MV-4-11 (cell line): ENCODE data around the gene SPNS3.

Experiments
- DNase-seq: peaks from one replicate; lab custom pipeline; 2025; lab: John Stamatoyannopoulos, UW

Gene SPNS3

DNA sequence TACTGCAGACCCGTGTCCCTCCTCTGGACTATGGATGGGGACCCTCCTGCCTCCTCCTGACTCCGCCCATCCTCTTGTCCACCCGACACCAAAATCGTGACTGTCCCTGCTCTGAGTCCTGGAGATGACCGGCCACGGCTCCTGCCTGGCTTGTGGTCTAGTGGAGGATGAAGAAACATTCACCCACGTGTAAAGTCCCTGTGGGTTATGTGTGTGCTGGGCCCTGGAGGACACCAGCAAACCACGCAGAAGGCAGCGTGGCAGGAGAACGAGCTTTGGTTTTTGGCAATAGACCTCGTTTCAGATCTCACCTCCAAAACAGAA is 76.8 kb downstream of the SPNS3 start:
- peak; percentile 45 for DNase-seq

DNA sequence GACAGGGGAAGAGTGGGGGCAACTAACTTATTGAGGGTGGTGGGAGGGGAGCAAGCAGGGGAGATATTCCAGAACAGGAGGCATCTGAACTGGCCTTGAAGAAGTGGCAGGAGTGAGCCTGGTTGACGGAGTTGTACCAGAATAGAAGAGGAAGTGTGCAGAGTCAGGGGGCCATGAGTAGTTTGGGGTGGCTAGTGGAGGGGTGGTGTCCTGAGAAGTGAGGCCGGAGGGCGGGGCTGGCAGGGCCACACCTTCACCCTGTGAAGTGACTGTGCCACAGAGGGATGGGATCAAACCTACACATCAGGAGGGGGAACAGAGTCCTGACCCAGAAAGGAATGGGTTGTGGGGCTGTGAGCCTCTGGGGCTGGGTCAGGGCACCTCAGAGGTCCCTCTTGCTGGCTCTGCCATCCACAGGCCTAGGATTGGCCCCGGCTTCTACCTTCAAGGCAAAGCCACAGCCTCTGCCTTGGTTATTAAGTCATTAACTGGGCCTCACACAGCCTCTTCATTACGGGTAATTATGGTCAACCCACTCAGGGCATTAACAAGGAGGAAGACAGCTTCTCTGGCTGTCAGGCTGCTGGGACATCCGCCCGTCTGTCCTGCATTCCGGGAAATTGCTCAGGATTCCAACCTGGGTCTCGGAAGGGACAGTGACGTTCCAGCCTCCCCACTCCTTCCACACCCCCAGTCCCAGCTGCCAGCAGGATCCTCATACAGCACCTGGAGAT is 77.6 kb downstream of the SPNS3 start:
- peak; percentile 41 for DNase-seq

DNA sequence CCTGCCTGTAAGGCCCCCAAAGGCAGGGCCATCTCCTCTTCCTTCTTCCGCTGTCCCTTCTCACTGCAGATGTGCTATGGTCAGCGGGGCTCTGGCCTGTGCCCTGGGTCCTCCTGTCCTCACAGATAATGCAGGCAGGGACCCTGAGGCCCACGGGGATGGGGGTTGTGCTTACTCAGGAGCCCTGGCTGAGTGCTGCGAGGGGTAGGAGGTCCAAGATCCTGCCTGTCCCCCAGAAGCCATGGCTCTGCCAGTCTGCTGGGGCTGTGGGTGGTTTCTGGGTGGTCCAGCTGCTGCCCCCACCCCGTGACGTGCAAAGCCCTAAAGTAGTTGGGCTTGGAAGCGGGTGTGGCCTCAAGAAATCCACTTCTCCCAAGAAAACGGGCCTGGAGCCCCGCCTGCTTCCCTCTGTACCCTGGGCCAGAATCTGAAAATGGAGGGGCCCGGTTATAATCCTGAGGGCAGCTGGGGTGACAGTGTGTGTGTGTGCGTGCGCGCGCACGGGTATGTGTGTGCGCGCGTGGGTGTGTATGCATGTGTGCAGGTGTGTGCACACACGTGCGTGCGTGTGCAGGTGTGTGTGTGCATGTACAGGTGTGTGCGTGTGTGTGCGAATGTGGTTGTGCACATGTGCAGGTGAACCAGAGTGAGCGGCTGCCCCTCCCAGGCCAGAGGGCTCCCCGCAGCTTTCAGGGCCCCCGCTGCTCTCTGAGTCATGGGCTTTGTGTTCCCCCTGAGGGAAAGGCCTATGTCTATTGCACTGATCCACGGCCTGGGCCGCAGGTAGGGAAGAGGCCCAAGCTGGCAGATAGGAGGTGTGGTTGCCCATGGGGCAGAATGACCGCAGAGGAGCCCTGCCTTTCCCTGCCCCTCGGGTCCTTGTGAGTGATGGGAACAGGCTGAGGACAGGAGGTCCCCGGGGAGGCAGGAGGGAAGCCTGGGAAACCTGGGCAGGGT is 78.7 kb downstream of the SPNS3 start:
- no peak for DNase-seq

DNA sequence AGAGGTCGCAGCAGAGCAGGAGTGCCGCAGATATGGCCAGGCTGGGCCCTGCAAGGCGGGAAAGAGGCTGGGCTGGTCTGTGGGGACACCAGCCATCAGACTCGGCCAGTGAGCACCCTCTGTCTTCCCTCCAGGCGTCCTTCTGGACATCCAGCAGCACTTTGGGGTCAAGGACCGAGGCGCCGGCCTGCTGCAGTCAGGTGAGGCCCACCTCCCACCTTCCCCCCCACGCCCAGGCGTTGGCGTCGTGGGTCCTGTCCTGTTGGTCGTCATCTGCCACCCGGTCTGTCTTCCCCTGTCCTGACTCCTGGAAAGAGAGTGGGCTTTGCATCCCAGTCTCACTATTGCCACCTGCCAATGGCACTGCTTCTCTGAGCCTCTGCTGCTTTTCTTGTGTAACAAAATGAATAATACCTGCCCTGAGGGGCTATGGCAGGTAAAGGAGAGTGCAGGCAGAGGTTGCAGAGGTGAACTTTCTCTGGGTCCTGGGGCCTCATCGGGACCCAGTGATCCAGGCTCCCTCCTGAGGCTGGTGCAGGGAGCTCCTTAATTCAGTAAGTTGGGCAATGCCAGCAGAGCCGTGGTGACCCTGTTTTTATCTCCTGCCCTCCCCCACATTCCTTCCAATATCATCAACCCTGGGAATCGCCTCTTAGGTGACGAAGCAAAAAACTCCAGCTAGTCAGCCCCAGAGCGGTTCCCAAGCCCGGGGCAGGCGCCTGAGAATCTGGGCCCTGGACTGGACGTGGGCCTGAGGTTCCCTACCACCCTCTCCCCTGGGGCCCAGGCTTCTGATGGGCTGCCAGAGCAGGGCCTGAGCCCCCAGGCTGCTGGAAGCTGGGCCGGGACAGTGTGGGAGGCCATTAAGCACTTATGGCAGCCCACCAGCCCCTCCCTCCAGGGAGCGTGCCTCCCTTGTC is 79.6 kb downstream of the SPNS3 start:
- no peak for DNase-seq

DNA sequence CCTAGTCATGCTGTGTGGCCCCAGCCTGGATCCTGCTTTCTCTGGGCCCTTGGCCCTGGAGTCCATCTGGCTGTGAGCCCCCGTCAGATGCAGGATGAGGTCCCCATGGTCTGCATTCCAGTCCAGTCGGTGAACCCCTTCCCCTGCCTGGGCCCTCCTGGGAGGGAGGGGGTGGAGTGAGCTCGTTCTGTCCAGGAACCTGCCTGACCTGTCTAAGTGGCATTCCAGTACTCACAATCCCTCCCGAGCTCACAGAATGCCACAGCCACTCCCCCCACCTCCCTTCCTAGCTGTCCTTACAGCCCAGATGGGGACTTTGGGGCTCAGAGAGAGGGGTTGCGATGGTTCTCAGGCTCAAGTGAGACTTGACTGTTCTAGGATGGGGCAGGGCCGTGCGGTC is 80.5 kb downstream of the SPNS3 start:
- DNase-seq: no peak

DNA sequence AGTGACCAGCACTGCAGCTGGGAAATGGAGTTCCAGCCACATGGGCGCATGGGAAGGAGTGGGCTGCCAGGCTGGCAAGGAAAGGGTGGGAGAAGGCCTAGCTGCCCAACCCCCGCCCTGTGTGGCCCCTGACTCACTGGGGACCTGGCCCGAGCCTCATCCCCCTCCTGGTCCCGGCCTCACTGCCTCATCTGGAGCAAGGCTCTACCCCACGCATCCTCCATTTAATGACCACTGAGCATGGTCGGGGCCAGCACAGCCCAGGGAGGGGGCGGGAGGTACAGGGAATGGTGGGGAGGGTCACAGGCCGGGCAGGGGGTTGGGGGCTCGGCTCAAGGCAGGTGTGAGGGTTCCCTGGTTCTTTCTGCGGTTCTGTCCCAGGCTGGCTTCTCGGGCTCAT is 81.0 kb downstream of the SPNS3 start:
- DNase-seq: no peak

DNA sequence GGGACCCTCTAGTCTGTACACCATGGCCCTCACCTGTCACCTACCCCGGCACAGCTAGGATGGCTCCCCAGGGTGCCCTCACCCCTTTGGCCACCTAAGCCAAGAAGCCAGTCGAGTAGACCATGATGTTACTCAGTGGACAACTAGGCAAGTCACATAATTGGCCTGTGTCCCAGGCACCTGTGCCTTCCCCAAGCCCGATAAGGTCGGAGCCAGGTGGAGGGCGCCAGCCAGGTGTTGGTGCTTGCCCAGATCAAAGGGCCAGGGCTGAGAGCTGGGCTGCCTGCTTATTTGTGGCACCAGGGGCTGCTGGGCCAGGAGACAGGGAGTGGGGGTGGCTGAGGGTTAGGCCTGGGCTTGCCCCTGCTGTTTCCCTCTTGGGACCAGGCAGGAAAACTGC is 81.8 kb downstream of the SPNS3 start:
- no peak for DNase-seq

DNA sequence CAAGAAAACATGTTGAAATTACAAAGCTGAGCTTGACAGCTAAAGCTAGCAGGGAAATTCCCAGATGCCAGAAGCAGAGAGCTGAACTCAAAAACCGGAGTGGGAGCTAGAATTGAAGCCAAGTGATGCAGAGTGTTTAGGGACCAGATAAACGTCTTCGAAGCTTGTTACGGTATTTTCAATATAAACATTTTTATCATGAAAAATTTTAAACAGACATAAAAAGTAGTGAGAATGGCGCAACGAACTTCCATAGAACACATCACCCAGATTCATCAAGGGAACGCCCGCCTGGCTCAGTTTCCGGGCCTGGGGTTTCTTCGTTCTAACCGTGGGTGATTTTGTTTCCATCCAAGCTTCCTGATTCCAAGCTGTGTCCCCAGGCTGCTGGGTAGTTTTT is 83.0 kb downstream of the SPNS3 start:
- no peak for DNase-seq

DNA sequence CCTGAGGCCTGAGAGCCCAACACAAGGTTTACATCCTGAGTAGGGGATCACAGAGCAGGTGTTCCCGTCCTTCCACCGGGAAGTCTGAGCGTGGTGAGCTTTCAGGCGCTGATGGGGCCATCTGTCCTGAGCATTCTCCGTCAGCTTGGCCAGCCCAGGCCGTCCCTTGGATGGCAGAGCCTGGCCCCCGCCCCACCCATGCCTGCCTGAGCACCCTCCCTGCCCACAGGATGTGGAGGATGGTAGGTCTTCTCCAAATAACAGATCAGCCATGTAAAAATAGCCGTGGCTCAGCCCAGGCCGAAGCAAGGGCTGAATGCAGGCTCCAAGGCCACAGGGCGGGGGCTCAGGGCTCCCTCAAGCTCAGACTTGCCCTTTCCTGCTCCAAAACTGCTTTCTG is 85.2 kb downstream of the SPNS3 start:
- DNase-seq: peak; percentile 18

DNA sequence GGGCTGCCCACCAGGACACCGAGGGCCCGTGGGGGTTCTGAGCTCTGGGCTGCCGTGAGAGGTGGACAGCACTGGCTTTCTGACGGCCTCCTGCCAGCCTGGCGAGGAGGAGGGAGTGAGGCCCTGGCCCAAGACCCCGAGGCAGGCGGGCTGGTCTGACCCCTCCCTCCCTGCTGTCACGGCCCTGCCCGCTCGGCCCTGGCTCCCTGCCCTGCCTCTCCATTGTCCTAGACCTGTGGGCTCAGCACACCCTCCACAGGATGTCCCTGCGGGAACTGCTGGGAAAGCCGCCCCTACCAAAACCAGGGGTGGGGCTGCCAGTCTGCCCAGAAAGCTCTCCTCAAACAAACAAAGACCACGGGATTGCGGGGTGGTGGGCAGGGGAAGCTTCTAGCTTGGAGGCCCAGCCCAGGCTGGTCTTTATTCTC is 85.6 kb downstream of the SPNS3 start:
- DNase-seq: no peak

DNA sequence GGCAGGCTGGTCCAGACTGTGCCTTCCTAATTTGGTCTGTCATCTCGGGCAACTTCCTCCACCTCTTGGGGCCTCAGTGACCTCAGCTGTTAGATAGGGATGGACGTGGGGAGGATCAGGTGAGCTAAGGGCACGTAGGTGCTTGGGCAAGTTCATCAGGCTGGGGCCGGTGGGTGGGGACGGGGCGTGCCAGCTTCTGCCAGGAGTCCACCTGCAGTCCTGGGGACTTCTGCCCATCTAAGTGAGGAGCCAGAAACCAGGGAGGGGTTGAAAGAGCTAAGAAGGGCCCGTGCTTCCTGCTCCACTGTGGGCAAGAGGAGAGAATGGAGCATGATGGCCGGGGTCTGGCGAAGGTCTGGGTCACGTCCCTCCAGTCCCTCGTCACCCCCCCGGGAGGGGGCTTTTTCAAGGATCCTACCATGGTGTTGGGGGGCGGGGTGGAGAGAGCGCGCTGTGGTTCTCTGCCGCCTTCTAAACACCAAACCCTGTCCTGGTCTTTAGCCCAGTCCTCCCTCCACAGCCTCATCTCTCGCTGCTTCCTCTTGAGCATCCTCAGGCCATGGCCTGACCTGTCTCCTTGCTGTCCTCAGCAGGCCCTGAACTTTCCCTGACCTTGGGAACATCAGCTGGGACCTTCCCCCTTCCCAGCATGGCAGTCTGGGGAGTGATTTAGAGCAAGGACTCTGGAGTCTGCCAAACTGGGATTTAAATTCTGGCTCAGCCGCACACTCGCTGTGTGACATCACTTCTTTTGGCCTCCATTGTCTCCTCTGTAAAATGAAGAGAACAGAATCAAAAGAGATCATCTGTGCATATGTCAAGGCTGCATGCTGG is 86.5 kb downstream of the SPNS3 start:
- DNase-seq: no peak

DNA sequence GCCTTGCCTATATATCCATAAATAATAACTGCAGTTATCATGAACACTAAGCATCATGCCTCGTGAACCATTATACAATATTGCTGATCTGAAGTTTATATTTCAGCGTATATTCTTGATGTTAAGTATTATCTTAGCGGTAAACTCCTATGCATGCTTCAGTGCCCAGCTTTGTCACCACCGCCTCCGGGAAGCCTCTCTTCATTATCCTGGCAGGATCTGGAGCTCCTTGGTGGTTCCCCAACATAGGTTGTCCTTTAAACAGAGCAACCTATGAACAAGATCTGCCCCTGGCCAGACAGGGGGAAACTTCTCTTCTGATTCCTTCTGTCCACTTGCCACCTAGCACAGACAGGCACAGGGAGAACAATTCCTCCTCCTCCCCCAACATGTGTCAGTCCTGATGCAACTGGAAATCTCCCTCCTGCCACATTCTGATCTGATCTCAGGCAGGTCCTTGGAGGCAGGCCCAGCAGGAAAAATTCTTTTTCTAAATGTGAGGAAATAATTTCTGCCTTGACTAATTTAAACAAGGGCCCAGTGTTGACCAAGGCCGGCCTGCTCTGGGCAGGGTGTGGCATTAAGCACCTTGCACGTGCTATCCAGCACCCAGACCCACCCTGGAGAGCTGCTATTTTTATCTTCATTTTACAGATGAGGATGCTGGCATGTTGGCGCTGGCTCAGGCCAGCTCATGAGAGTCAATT is 87.3 kb downstream of the SPNS3 start:
- DNase-seq: no peak

DNA sequence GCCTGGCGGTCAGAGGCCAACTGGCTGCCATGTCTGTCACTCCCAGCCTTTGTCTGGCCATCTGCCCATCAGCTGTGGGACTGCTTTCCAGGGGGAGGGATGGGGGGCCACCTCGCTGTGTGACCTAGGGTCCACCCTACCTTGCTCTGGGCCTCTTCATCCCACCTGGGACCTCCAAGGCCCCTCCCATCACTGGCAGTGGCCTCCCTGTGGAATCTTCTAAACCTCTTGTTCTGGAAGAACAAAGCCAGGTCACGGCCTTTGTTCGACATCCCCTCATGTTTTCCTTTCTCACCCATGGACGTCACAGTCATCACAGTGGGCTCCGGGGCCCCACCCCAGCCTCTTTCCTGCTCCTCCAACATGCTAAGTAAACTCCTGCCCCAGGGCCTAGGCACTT is 88.9 kb downstream of the SPNS3 start:
- DNase-seq: no peak

DNA sequence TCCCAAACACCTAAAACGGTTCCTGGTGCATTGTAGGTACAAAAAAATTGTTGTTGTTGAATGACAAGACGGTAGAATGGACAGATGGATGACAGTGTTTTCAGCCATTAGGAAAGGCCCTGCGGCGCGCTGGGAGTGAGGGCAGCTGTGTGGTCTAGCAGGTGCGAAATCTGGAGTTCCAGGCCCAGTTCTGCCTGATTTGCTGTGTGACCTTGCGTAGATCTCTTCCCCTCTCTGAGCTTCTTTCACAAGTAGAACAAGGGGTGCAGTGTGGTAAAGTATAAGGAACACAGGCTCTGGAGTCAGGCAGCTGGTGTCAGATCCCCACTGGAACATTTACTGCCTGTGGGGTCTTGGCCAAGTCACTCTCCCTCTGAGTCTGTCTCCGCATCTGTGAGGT is 90.2 kb downstream of the SPNS3 start:
- no peak for DNase-seq

DNA sequence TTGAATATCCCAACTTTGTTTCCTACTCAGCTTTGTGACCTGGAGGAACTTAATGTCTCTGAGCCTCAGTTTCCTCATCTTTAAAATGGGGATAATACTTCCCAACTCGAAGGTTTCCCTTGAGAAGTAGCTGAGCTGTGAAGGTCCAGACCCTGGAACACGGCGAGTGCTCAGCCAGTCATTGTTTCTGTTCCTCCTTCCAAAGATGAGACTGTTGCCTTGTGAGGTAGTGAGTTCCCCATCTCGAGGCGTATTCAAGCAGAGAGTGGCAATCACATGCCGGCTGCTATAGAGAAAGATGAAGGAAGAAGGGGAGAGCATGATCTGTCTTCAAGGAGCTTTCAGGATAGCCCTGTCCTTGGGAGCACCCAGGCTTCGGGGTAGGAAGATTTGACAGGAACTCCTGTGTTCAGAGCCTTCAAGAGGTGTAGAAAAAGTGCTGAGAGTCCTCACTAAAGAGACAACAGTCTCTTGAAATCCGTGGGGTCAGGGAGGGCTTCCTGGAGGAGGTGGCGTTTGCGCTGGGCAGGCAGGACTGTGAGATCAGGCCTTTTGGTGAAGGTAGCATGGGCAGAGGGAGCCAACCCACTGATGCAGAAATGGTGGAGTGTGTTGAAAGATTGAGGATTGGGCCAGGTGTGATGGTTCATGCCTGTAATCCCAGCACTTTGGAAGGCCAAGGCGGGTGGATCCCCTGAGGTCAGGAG is 92.1 kb downstream of the SPNS3 start:
- DNase-seq: no peak

DNA sequence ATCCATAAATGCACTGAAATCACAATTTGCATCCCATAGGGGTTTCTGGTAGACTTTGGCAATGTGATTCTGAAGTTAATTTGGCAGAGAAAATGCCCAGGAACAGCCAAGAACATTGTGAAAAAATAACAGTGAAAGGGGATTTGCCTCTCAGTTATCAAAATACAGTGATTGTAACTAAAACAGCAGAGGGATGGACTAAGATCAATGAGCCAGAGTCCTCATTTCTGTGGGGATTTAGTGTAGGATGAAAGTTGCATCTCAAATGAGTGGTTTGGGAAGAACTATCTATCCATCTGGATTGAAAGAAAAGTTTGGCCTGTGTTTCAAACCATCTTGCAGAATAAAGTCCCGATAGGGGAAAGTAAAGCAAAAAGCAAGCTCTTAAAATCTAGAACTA is 93.4 kb downstream of the SPNS3 start:
- DNase-seq: no peak

DNA sequence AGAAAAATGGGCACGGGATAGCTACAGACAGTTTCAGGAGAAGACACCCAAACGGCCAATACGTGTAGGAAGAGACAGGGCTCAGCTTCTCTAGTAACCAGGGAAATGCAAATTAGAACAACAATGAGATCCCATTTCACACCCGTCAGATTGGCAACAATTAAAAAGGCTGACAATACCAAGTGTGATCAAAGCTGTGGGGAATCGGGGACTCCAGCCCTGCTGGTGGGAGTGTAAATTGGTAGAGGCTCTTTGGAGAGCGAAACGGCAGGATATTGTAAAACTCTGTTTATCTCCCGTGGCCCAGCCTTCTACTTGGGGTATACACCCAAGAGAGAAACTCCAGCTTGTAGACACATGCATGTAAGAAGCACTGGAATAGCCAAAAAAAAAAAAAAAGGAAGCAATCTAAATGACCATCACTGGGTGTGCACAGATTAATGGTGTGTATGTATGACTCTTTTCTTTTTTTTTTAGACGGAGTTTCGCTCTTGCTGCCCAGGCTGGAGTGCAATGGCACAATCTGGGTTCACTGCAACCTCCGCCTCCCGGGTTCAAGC is 93.9 kb downstream of the SPNS3 start:
- peak; percentile 25 for DNase-seq

DNA sequence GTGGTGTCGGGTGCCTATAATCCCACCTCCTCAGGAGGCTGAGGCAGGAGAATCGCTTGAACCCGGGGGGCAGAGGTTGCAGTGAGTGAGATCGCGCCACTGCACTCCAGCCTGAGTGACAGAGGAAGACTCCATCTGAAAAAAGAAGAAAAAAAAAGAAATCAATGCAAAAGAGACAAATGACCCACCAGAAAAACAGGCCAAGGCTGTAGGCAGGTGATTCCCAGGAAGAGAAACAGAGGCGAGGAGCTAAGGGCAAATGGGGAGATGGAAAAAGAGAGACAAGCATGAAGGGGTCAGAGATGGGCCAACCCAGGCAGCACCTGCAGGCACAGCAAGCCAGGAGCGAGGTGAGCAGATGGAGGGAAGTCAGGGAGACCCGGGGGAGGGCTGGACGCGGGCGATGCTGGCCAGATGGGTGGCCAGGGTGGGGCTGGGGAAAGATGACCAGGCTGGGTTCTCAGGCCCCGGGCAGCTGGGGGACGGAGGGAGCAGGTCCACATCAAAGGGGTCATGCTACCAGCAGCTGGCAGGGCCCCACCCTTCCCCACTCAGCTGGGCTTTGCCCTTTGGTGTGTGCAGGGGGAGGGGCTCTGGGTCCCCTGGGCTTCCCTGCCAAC is 95.9 kb downstream of the SPNS3 start:
- DNase-seq: no peak
